ENCODE results near the gene PACSIN2.

DNA sequence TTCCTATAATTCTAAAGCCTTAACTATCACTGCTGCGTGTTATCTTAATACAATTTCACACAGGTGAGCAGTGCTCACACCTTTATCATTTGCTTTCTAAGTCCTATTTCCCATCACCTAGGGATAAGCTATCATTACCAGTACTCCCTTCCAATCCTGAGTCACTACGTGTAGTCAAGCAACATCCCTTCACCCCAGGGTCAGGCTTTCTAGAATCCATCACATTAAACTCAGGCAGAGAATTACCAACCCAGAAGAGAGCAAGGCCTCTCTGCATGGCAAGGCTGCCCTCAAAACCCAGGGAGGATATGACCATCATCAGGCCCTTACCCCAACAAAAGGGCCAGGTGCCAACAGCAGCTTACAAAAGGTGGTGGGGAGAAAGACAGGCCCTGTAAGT lies 9.8 kb downstream of the PACSIN2 start:
- TF ChIP-seq, protein P1, sequence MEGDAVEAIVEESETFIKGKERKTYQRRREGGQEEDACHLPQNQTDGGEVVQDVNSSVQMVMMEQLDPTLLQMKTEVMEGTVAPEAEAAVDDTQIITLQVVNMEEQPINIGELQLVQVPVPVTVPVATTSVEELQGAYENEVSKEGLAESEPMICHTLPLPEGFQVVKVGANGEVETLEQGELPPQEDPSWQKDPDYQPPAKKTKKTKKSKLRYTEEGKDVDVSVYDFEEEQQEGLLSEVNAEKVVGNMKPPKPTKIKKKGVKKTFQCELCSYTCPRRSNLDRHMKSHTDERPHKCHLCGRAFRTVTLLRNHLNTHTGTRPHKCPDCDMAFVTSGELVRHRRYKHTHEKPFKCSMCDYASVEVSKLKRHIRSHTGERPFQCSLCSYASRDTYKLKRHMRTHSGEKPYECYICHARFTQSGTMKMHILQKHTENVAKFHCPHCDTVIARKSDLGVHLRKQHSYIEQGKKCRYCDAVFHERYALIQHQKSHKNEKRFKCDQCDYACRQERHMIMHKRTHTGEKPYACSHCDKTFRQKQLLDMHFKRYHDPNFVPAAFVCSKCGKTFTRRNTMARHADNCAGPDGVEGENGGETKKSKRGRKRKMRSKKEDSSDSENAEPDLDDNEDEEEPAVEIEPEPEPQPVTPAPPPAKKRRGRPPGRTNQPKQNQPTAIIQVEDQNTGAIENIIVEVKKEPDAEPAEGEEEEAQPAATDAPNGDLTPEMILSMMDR (IDR thresholded peaks at IDR 0.05), result no peak
- no peak for TF ChIP-seq POLR2A (IDR thresholded peaks at IDR 0.05)

Data from breast epithelium (tissue), 3 donors.